Keratinocyte (primary cell): ENCODE data around the gene KEL.

ENCODE experiments used
- CTCF ChIP-seq, 3 experiments: IDR thresholded peaks in 1 of 3; conservative IDR thresholded peaks in 1 of 3; optimal IDR thresholded peaks in 1 of 3; 2 replicates in 2 of 3; 3 replicates in 1 of 3; pipeline versions ENCODE3 to v1.5.1; 2011; ENCODE audit warnings: low read length in 3 of 3, mild to moderate bottlenecking in 3 of 3, moderate library complexity in 2 of 3, control low read depth in 1 of 3, inconsistent platforms in 1 of 3; ENCODE audit not compliant: insufficient read depth in 2 of 3; ENCODE audit errors: extremely low read depth in 1 of 3
- EZH2 ChIP-seq: IDR thresholded peaks from one replicate; pipeline ENCODE4 v1.6.1; 2012; ENCODE audit warnings: inconsistent platforms, mild to moderate bottlenecking, low read length, moderate library complexity

DNA sequence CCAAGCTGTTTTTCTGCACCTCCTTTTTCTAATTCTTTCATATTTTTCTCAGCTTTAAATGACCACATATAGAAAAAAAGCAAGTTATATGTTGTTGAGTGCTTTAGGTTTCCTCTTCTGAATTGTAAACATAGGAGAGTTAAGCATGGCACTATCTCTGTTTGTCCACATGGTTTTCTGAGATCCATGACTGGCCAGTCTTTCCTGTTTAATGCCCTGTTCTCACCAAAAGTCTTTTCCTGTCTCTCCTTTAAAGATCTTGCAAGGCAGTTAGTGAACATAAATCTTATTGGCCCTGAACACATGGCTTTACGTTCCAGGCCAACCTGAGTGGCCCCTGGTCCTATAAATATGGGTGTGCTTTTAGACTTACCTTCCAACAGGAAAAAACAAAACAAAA, 48.0 kb downstream of the KEL start:
- no peak for TF ChIP-seq CTCF (optimal IDR thresholded peaks at IDR 0.05 in 1 of 3, IDR thresholded peaks at IDR 0.05 in 1 of 3, conservative IDR thresholded peaks at IDR 0.05 in 1 of 3; ENCODE audit: extremely low read depth in 1 of 3, insufficient read depth in 2 of 3, low read length in 3 of 3)
- no peak for TF ChIP-seq EZH2
